IMR-90 (cell line): ENCODE results near the gene SRMS. TPM values are rescaled to one million over a fixed set of nuclear protein-coding genes. Genes with fewer than 3 reads are reported as not detected.

Experiments used
- ATAC-seq: fragments of 200-7000 bp; cut with Tn5 transposase; 2 replicates; pipeline ENCODE4 v1.9.1; 2020; ENCODE audit warnings: low read depth, mild to moderate bottlenecking, moderate library complexity
- BruUV-seq: library from RNA; stranded (reverse); fragments of 400-500 nt; replicated peaks from 2 replicates; lab custom pipeline; 2021; lab: Mats Ljungman, UMichigan
- CTCF ChIA-PET: fragments of 300-600 bp; formaldehyde crosslinking; extraction: SDS; loops from one replicate; lab custom pipeline; 2021; ENCODE audit warnings: antibody characterized with exemption; lab: Yijun Ruan, JAX
- POLR2A ChIA-PET: fragments of 300-600 bp; sonication (Branson Sonifier 250); formaldehyde crosslinking; loops from one replicate; lab custom pipeline; 2022; ENCODE audit warnings: antibody characterized with exemption; ENCODE audit not compliant: unreplicated experiment; lab: Charles Lee
- DNase-seq: peaks from one replicate; pipeline ENCODE4 v3.0.0; 2013
- H2AFZ ChIP-seq: replicated peaks from 2 replicates; pipeline ENCODE3; 2013; ENCODE audit warnings: low read length, mild to moderate bottlenecking; ENCODE audit not compliant: poor library complexity
- H2AK5ac ChIP-seq: 2 replicates; pipeline ENCODE4 v1.6.1; 2013; ENCODE audit warnings: low read depth, low read length, inconsistent platforms
- H2AK9ac ChIP-seq: replicated peaks from 2 replicates; pipeline ENCODE3; 2013; ENCODE audit warnings: mild to moderate bottlenecking, low read depth, low read length, moderate library complexity; ENCODE audit not compliant: poor library complexity
- H2BK120ac ChIP-seq: 2 replicates; pipeline ENCODE4 v1.6.1; 2013; ENCODE audit warnings: low read depth, low read length, inconsistent platforms
- H2BK15ac ChIP-seq: 3 replicates; pipeline ENCODE4 v1.6.1; 2013; ENCODE audit warnings: low read depth, low read length, inconsistent platforms
- H2BK20ac ChIP-seq: 2 replicates; pipeline ENCODE4 v1.6.1; 2013; ENCODE audit warnings: low read depth, mild to moderate bottlenecking, inconsistent platforms, low read length, moderate library complexity
- H2BK5ac ChIP-seq: 2 replicates; pipeline ENCODE4 v1.6.1; 2013; ENCODE audit warnings: mild to moderate bottlenecking, low read depth, low read length, inconsistent platforms; ENCODE audit not compliant: poor library complexity, severe bottlenecking
- H3K14ac ChIP-seq: replicated peaks from 2 replicates; pipeline ENCODE4 v1.6.1; 2013; ENCODE audit warnings: low read depth, low read length, inconsistent platforms
- H3K18ac ChIP-seq: 2 replicates; pipeline ENCODE4 v1.6.1; 2013; ENCODE audit warnings: low read depth, low read length, control low read depth
- H3K23ac ChIP-seq: 2 replicates; pipeline ENCODE4 v1.6.1; 2013; ENCODE audit warnings: low read depth, low read length, inconsistent platforms
- H3K27ac ChIP-seq: 2 replicates; pipeline ENCODE4 v1.5.1; 2013; ENCODE audit warnings: mild to moderate bottlenecking, control low read depth, low read length; ENCODE audit not compliant: insufficient read depth
- H3K27me3 ChIP-seq: 2 replicates; pipeline ENCODE4 v1.6.1; 2013; ENCODE audit warnings: low read length; ENCODE audit not compliant: control insufficient read depth, insufficient read depth
- H3K36me3 ChIP-seq: 2 replicates; pipeline ENCODE4 v1.6.1; 2013; ENCODE audit warnings: low read length, mixed read lengths; ENCODE audit not compliant: control insufficient read depth, insufficient read depth
- H3K4ac ChIP-seq: 2 replicates; pipeline ENCODE4 v1.6.1; 2013; ENCODE audit warnings: low read depth, low read length, inconsistent platforms
- H3K4me1 ChIP-seq: 2 replicates; pipeline ENCODE4 v1.6.1; 2013; ENCODE audit warnings: low read length, mixed read lengths; ENCODE audit not compliant: control insufficient read depth, insufficient read depth
- H3K4me2 ChIP-seq: 2 replicates; pipeline ENCODE4 v1.6.1; 2013; ENCODE audit warnings: low read depth, mild to moderate bottlenecking, control low read depth, low read length, moderate library complexity
- H3K4me3 ChIP-seq: 2 replicates; pipeline ENCODE4 v1.5.1; 2013; ENCODE audit warnings: low read depth, mild to moderate bottlenecking, control low read depth, low read length, moderate library complexity; ENCODE audit not compliant: insufficient read depth
- H3K56ac ChIP-seq: 2 replicates; pipeline ENCODE4 v1.6.1; 2013; ENCODE audit warnings: low read length, inconsistent platforms; ENCODE audit not compliant: insufficient read depth; ENCODE audit errors: extremely low read depth
- H3K79me1 ChIP-seq, 2 experiments: 2 replicates each; pipeline ENCODE4 v1.6.1; 2013; ENCODE audit warnings: low read length in 2 of 2, inconsistent platforms in 1 of 2, low read depth in 1 of 2
- H3K9ac ChIP-seq: 2 replicates; pipeline ENCODE4 v1.6.1; 2013; ENCODE audit warnings: low read depth, low read length, control low read depth
- H3K9me1 ChIP-seq: 2 replicates; pipeline ENCODE4 v1.6.1; 2013; ENCODE audit warnings: low read length, inconsistent platforms; ENCODE audit not compliant: insufficient read depth
- H3K9me3 ChIP-seq: 2 replicates; pipeline ENCODE4 v1.6.1; 2013; ENCODE audit warnings: low read length; ENCODE audit not compliant: control insufficient read depth, insufficient read depth
- H4K20me1 ChIP-seq: 2 replicates; pipeline ENCODE4 v1.6.1; 2013; ENCODE audit warnings: low read length, inconsistent platforms; ENCODE audit not compliant: insufficient read depth
- H4K5ac ChIP-seq: 2 replicates; pipeline ENCODE4 v1.6.1; 2013; ENCODE audit warnings: mild to moderate bottlenecking, low read depth, low read length, control low read depth
- H4K8ac ChIP-seq, 2 experiments: 2 replicates each; pipeline ENCODE4 v1.6.1; 2013; ENCODE audit warnings: low read depth in 2 of 2, low read length in 2 of 2, control low read depth in 1 of 2, inconsistent platforms in 1 of 2
- H4K91ac ChIP-seq: 2 replicates; pipeline ENCODE4 v1.6.1; 2013; ENCODE audit warnings: low read depth, low read length, inconsistent platforms; ENCODE audit not compliant: insufficient read depth
- BHLHE40 ChIP-seq: fragments of 150-350 bp; IDR thresholded peaks from 2 replicates; pipeline ENCODE4 v1.6.1; 2016; ENCODE audit warnings: mild to moderate bottlenecking, low read depth, low read length
- CEBPB ChIP-seq: IDR thresholded peaks from 2 replicates; pipeline ENCODE4 v1.6.1; 2012; ENCODE audit warnings: low read depth, low read length, improper control_type of control experiment
- FOS ChIP-seq: fragments of 150-350 bp; IDR thresholded peaks from 2 replicates; pipeline ENCODE4 v1.6.1; 2016; ENCODE audit warnings: low read depth, low read length
- MAFK ChIP-seq: IDR thresholded peaks from 2 replicates; pipeline ENCODE4 v1.6.1; 2012; ENCODE audit warnings: low read depth, low read length, improper control_type of control experiment
- MAZ ChIP-seq: IDR thresholded peaks from 2 replicates; pipeline ENCODE4 v1.6.1; 2012; ENCODE audit warnings: low read depth, mild to moderate bottlenecking, low read length, improper control_type of control experiment, moderate library complexity, borderline replicate concordance
- NFE2L2 ChIP-seq: fragments of 150-350 bp; IDR thresholded peaks from 2 replicates; pipeline ENCODE4 v1.6.1; 2016; ENCODE audit warnings: low read depth, mild to moderate bottlenecking, low read length
- RAD21 ChIP-seq: IDR thresholded peaks from 2 replicates; pipeline ENCODE4 v1.6.1; 2012; ENCODE audit warnings: low read length, improper control_type of control experiment
- RFX5 ChIP-seq: IDR thresholded peaks from 2 replicates; pipeline ENCODE4 v1.8.0; 2012; ENCODE audit warnings: low read depth, mild to moderate bottlenecking, low read length, moderate library complexity
- WGBS, 2 experiments: methylation state at CpG; one replicate each; pipeline versions ENCODE4 v1.1.5 to v1.1.7; 2013; ENCODE audit warnings: missing lambda C conversion rate in 2 of 2; ENCODE audit not compliant: insufficient read length in 1 of 2; ENCODE audit errors: extremely low coverage in 2 of 2; 5-methylcytosine and 5-hydroxymethylcytosine counted together
- dilution Hi-C: fragments of 300-500 bp; cut with HindIII; formaldehyde crosslinking; loops from one replicate; pipeline ENCODE4 v1.14.3; 2018; ENCODE audit warnings: low sequenced_read_pairs; ENCODE audit not compliant: unreplicated experiment
- in situ Hi-C: fragments of 300-500 bp; cut with MboI; formaldehyde crosslinking; loops from 3 replicates; pipeline ENCODE4 v1.14.3; 2019; ENCODE audit warnings: low sequenced_read_pairs, inconsistent platforms, mixed read lengths
- intact Hi-C: fragments of 100-400 bp; cut with micrococcal nuclease; formaldehyde crosslinking; loops from 2 replicates; pipeline ENCODE4 v1.10.0; 2022
- polyA plus RNA-seq, 3 experiments: library from polyadenylated mRNA; depleted of rRNA; stranded (reverse); fragments of >200 nt; gene quantifications; 2 replicates each; pipeline ENCODE4 v1.2.3, GENCODE V29; 2012; ENCODE audit warnings: low replicate concordance in 1 of 3
- total RNA-seq: library from RNA; depleted of rRNA; stranded (reverse); fragments of >200 nt; gene quantifications from 2 replicates; pipeline ENCODE4 v1.2.3, GENCODE V29; 2012
- TF ChIP-seq, protein P1 (sequence below): fragments of 150-350 bp; IDR thresholded peaks from 2 replicates; pipeline ENCODE4 v1.6.1; 2016; ENCODE audit warnings: low read depth, mild to moderate bottlenecking, low read length, moderate library complexity, borderline replicate concordance

The SRMS gene
- total and polyA plus RNA-seq, 2 of the 4 experiments (the other 2 are of a cell fraction) = not detected

DNA sequence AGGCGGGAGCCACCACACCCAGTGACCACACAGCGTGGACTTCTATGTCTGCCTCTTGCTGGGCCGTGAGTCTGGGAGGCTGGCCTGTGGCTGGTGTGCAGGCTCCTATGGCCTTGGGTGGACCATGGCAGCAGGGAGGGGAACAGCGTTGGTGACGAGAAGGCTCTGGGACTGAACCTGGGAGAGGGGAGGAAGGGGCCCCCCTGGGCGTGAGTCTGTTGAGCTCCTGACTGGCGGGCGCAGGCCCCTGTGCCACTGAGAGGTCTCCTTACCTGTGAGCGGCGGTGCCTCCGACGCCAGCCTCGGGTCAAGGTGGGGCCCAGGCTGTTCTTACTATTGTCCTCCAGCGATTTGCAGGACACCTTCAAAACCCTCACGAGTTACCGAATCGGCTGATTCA lies 39.2 kb upstream of the SRMS start:
- Histone ChIP-seq H4K8ac (no peak overlapping the region), H3K4me1 (no peaks in the 10 kb centered on the region), H2AK5ac (no peak overlapping the region), H3K27ac (no peak overlapping the region), H2AK9ac (no peak overlapping the region), H2BK120ac (no peak overlapping the region), H3K27me3 (no peaks in the 10 kb centered on the region), H3K4me2 (no peak overlapping the region), H3K4me3 (no peak overlapping the region), H4K91ac (no peak overlapping the region), H2BK15ac (no peak overlapping the region), H3K14ac (no peak overlapping the region), H4K20me1 (no peaks in the 10 kb centered on the region; the same call in none of the 2 replicates), H4K5ac (no peak overlapping the region), H3K18ac (no peak overlapping the region), H3K36me3 (peaks cover 27% of the 10 kb centered on the region), H3K23ac (no peak overlapping the region), H2BK20ac (no peak overlapping the region), H3K56ac (no peak overlapping the region), H3K79me1 (peaks cover 0 to 4% of the 10 kb centered on the region in 2 experiments; a peak in 2 of 4 replicates), H3K9me1 (peaks cover 2% of the 10 kb centered on the region; the same call in 1 of the 2 replicates), H3K4ac (no peak overlapping the region), H2AFZ (no peak overlapping the region), H3K9me3 (no peaks in the 10 kb centered on the region), H2BK5ac (no peak overlapping the region), H3K9ac (no peak overlapping the region)
- intact Hi-C loops = no loop called here
- DNase-seq = no peak
- no peak for TF ChIP-seq BHLHE40
- TF ChIP-seq MAZ = no peak
- no peak for TF ChIP-seq RAD21
- TF ChIP-seq, protein P1, sequence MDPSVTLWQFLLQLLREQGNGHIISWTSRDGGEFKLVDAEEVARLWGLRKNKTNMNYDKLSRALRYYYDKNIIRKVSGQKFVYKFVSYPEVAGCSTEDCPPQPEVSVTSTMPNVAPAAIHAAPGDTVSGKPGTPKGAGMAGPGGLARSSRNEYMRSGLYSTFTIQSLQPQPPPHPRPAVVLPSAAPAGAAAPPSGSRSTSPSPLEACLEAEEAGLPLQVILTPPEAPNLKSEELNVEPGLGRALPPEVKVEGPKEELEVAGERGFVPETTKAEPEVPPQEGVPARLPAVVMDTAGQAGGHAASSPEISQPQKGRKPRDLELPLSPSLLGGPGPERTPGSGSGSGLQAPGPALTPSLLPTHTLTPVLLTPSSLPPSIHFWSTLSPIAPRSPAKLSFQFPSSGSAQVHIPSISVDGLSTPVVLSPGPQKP = no peak
- TF ChIP-seq FOS = no peak
- TF ChIP-seq NFE2L2 = no peak
- no peak for TF ChIP-seq RFX5
- no peak for TF ChIP-seq CEBPB
- TF ChIP-seq MAFK = no peak
- ChIA-PET CTCF (no interaction called here), POLR2A (no interaction called here)
- dilution Hi-C loops = no loop called here
- ATAC-seq = no peak
- in situ Hi-C loops = no loop called here
- 92% methylated on average over 10 of the region's 17 CpGs; no CpG with 5 or more reads in 1 of the 2 experiments for WGBS, 2 experiments
- BruUV-seq = no TSS peak
